Activated CD4-positive, alpha-beta memory T cell treated with anti-CD3 and anti-CD28 coated beads, Interleukin-2, amount 10 ng/mL, durations not matched to agents 7 days and 5 days (primary cell): ENCODE data around the gene PILRB. TPM values are rescaled to one million over a fixed set of nuclear protein-coding genes. Genes with fewer than 3 reads are reported as not detected.

Experiments used
- CTCF ChIA-PET: fragments of 350-600 bp; sonication (Branson Sonifier 250); formaldehyde crosslinking; loops from one replicate; lab custom pipeline; 2021; ENCODE audit warnings: antibody characterized with exemption, inconsistent platforms; lab: Charles Lee
- POLR2A ChIA-PET: fragments of 350-600 bp; sonication (Branson Sonifier 250); formaldehyde crosslinking; loops from one replicate; lab custom pipeline; 2021; ENCODE audit warnings: antibody characterized with exemption; lab: Charles Lee
- DNase-seq: peaks from one replicate; pipeline ENCODE4 v3.0.0-alpha.2; 2020
- H3K27ac Mint-ChIP-seq: one replicate; pipeline ENCODE4 v1.8.0; 2021; ENCODE audit warnings: mild to moderate bottlenecking, mixed read lengths
- H3K27me3 Mint-ChIP-seq: one replicate; pipeline ENCODE4 v1.8.0; 2021; ENCODE audit warnings: mixed read lengths
- H3K36me3 Mint-ChIP-seq: one replicate; pipeline ENCODE4 v1.8.0; 2021; ENCODE audit warnings: low read depth, mixed read lengths
- H3K4me1 Mint-ChIP-seq: one replicate; pipeline ENCODE4 v1.8.0; 2021; ENCODE audit warnings: mixed read lengths
- H3K4me3 Mint-ChIP-seq: one replicate; pipeline ENCODE4 v1.8.0; 2021; ENCODE audit warnings: mild to moderate bottlenecking, mixed read lengths
- H3K9me3 Mint-ChIP-seq: one replicate; pipeline ENCODE4 v1.8.0; 2021; ENCODE audit warnings: mixed read lengths
- total RNA-seq, 2 experiments: library from RNA; stranded (reverse); gene quantifications; one replicate each; pipeline ENCODE4 v1.2.3, GENCODE V29; 2021

The PILRB gene
- total RNA-seq, 2 experiments from 2014 or later = 39.8 to 40.6 TPM

DNA sequence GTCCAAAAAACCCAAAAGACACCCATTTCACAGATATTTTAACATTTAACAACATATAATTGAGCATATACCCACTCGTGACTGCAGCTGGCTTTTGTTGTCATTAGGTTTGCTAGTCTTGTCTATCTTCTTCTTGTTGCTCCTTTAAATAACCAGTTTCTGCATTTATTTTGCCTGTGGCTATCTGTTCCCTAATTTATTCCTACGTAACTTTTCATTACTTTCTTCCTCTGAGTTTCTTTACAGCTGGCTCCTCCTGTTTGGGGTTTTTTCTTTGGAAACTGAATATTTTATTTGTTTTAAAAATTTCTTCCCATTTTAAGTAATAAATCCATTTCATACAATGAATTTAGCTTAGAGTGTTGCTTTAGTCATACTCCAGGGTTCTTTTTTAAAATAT is 29.8 kb downstream of the PILRB start:
- Mint-ChIP-seq H3K27me3 (peaks cover 38% of the 10 kb centered on the region), H3K4me1 (peaks cover 3% of the 10 kb centered on the region), H3K27ac (no peak overlapping the region), H3K9me3 (no peaks in the 10 kb centered on the region), H3K4me3 (no peak overlapping the region), H3K36me3 (no peaks in the 10 kb centered on the region)
- POLR2A ChIA-PET = no interaction called here
- DNase-seq = no peak
- CTCF ChIA-PET = interaction anchor here (0.7 kb wide), 1 partner anchor 16 kb away, joined by 3 read pairs; no protein-coding TSS in a partner anchor

DNA sequence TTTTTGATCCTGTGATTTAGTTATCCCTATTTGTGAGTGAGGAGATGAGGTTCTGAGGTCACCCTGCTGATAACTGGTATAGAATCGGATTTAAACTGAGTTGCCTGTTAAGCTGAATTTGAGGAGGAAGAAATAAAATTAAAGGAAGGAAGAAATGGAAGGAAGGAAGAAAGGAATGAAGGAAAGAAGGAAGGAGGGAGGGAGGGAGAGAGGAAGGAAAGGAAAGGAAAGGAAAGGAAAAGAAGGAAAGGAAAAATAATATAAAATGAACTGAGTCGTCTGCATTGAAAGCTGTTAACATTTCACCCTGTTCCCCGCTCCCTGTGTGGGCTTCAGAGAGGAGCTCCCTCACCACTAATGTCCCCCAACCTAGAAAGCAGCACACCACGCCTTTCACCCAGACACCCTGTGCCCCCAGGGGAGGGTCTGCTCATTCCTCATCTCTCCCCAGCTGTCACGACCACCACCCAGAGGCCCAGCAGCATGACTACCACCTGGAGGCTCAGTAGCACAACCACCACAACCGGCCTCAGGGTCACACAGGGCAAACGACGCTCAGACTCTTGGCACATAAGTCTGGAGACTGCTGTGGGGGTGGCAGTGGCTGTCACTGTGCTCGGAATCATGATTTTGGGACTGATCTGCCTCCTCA is 31.6 kb downstream of the PILRB start:
- ChIA-PET POLR2A (no interaction called here), CTCF (no interaction called here)
- Mint-ChIP-seq H3K4me1 (peaks cover 3% of the 10 kb centered on the region), H3K36me3 (no peaks in the 10 kb centered on the region), H3K27me3 (peaks cover 33% of the 10 kb centered on the region), H3K4me3 (no peak overlapping the region), H3K9me3 (no peaks in the 10 kb centered on the region), H3K27ac (no peak overlapping the region)
- DNase-seq = no peak

DNA sequence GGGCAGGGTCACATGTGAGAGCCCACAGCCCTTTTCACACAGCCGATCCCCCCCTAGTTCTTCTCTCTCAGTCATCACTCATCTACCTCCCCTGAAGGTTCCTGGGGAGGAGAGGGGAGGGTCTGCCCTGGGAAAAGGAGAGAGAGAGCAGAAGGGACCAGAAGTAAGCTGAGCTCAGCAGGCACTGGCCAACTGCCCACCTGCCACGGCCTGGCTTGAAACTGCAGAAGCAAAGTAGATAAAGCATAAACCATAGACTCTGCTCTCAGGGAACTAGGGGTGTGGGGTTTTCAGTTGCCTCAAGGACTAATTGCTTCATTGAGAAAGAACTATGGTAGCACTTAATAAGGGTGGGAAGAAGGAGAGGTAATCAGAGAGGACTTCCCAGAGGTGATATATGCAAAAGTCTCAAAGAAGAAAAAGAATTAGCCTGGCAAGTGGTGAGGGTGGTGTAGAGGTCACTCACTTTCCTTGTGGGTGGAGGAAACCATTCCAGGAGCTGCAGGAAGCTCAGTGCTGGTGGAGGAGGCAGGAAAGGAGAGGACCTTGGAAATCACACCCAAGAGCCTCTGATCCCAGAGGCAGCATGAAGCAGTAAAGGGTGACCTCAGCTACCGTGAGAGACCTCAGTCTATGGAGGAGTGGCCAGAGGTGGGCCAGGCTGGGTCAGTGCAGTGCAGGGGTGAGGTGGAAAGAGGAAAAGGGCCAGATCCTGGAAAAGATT is 32.5 kb downstream of the PILRB start:
- ChIA-PET CTCF (no interaction called here), POLR2A (no interaction called here)
- H3K27ac Mint-ChIP-seq = no peak overlapping the region
- DNase-seq = no peak
- H3K36me3 Mint-ChIP-seq = no peaks in the 10 kb centered on the region
- H3K9me3 Mint-ChIP-seq = no peaks in the 10 kb centered on the region
- H3K4me3 Mint-ChIP-seq = no peak overlapping the region
- H3K27me3 Mint-ChIP-seq = peaks cover 28% of the 10 kb centered on the region
- H3K4me1 Mint-ChIP-seq = peaks cover under 1% of the 10 kb centered on the region

DNA sequence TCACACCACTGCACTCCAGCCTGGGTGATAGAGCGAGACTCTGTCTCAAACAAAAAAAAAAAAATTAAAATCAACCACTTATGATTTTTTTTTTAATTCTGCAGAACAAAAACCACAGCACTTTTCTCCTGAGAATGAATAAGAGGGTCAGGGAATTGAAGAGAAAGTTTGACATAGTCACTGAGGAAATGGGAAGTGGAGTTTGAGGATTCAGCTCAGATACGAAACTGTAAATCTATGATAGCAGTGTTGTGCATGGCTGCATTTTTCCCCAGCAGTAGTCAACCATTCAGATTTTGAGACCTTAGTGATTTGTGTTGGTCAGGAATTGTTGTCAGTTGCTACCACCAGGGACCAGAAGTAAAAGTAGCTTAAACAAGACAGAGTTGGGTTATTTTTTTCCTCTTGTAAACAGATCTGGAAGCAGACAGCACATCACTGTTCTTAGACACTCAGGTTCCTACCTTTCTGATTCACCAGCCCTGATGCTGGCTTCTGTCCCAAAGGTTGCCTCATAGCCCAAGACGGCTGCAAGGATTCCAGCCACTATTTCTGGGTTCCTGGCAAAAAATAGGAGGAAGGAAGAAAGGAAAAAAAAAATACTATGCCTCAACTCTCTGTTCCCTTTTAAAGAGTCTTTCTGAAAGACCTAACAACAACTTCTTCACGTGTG is 35.5 kb downstream of the PILRB start:
- no peaks in the 10 kb centered on the region for H3K9me3 Mint-ChIP-seq
- H3K36me3 Mint-ChIP-seq = no peaks in the 10 kb centered on the region
- H3K27ac Mint-ChIP-seq = no peak overlapping the region
- POLR2A ChIA-PET = interaction anchor here (1.2 kb wide), 1 partner anchor 37 kb away, joined by 4 read pairs; the partner anchor contains the start of gene MEPCE
- DNase-seq = no peak
- peaks cover 31% of the 10 kb centered on the region for H3K27me3 Mint-ChIP-seq
- H3K4me3 Mint-ChIP-seq = no peak overlapping the region
- CTCF ChIA-PET = interaction anchor here (0.5 to 3.3 kb wide), 2 partner anchors 14 kb away, joined by 3 to 20 read pairs; no protein-coding TSS in a partner anchor
- H3K4me1 Mint-ChIP-seq = peaks cover 22% of the 10 kb centered on the region

DNA sequence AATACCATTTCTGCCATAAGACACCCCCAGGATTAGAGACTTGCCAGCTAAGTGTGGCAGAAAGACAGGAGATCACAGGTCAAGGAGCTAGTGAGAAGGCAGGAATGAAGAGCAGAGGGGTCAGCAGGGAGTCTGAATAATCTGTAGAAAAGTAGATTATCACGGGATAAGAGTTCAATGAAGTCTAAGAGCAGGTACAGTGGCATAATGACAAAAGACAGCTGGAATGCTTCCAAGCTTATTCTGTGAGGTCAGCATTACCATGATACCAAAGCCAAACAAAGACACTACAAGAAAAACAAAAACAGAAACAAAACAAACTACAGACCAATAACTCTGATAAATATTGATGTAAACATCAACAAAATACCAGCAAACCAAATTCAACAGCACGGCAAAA is 36.2 kb downstream of the PILRB start:
- Mint-ChIP-seq H3K9me3 (no peaks in the 10 kb centered on the region), H3K27ac (no peak overlapping the region), H3K27me3 (peaks cover 34% of the 10 kb centered on the region), H3K36me3 (no peaks in the 10 kb centered on the region), H3K4me3 (no peak overlapping the region), H3K4me1 (peaks cover 24% of the 10 kb centered on the region)
- CTCF ChIA-PET = interaction anchor here (3.3 kb wide), 1 partner anchor 13 kb away, joined by 20 read pairs; no protein-coding TSS in a partner anchor
- POLR2A ChIA-PET = interaction anchor here (1.2 kb wide), 1 partner anchor 36 kb away, joined by 4 read pairs; the partner anchor contains the start of gene MEPCE
- no peak for DNase-seq

DNA sequence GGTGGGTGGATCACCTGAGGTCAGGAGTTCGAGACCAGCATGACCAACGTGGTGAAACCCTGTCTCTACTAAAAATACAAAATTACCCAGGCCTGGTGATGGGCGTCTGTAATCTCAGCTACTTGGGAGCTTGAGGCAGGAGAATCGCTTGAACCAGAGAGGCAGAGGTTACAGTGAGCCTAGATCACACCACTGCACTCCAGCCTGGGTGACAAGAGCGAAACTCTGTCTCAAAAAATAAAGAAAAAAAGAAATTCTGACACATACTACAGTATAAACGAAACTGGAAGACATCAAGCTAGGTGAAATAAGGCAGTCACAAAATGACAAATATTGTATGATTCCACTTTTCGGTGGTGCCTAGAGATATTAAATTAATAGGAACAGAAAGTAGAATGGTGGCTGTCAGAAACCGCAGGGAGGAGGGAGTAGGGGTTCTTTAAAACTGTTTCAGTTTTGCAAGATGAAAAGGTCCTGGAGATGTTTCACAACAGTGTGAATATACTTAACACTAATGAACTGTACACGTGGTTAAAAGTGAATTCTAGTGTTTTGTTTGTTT is 38.6 kb downstream of the PILRB start:
- ChIA-PET CTCF (interaction anchor here (1.0 to 1.2 kb wide), 2 partner anchors 11 to 125 kb away, joined by 3 to 7 read pairs; no protein-coding TSS in a partner anchor), POLR2A (interaction anchor here (1.0 kb wide), 1 partner anchor 33 kb away, joined by 4 read pairs; the partner anchor contains the start of gene MEPCE)
- peak; percentile 65 for DNase-seq
- H3K4me3 Mint-ChIP-seq = peak overlapping the region; percentile 31
- no peaks in the 10 kb centered on the region for H3K9me3 Mint-ChIP-seq
- no peaks in the 10 kb centered on the region for H3K36me3 Mint-ChIP-seq
- peak overlapping the region; percentile 50 for H3K27ac Mint-ChIP-seq
- peaks cover 24% of the 10 kb centered on the region for H3K4me1 Mint-ChIP-seq
- peaks cover 30% of the 10 kb centered on the region for H3K27me3 Mint-ChIP-seq

DNA sequence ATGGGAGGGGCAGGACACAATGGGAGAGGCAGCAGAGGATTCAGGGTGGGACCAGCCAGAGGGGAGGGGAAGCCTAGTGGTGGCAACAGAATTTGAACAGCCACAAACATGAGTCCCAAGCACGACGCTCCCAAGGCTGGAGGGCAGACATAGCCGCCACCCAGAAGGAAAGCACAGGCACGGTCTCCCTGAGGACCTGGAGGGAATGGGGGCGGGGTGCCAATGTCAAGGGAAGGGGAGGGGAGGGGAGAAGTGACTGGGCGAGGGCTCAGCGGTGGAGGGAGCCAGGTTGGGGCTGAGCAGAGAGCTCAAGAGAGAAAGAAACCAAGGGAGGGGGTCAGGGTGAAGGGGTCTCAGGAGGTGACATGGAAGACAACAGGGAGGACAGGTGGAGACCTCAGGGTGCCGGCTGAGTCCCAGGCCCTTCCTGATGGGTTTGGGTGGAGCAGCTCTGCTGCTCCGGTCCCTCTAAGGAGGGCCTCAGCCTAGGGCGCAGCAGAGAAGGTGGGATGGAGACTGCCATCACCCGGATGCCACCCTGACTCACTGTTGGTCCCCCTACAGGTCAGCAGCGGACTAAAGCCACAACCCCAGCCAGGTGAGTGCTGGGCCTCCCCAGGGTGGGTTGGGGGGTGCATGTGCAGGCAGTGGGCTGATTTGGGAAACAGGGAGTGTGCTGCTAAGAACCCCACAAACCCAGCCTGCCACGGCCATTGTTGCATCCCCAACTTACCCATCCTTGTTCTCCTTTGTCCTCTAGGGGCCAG is 39.6 kb downstream of the PILRB start:
- Mint-ChIP-seq H3K9me3 (no peaks in the 10 kb centered on the region), H3K27me3 (peaks cover 20% of the 10 kb centered on the region), H3K36me3 (no peaks in the 10 kb centered on the region), H3K27ac (no peak overlapping the region), H3K4me1 (peaks cover 24% of the 10 kb centered on the region), H3K4me3 (no peak overlapping the region)
- POLR2A ChIA-PET = interaction anchor here (0.7 kb wide), 1 partner anchor 31 kb away, joined by 3 read pairs; no protein-coding TSS in a partner anchor
- CTCF ChIA-PET = no interaction called here
- no peak for DNase-seq

DNA sequence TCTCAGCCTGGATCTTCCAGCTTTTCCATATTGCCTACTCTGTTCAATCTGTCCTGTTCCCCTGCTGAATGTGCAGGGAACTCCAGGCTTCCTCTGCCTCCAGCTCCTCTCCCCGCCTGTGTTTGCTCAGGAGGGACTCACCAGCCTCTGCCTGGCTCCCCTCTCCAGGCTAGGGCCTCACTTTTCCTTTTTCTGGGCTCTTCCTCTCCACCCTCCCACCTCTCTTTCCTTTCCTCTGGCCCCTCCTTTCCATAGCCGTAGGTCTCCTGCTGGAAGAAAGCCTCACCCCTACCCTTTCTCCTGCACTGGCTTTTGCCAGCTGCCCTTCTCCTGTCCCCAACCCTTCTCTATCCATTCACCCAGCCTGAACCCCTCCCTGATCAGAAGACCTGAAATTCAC is 40.3 kb downstream of the PILRB start:
- H3K36me3 Mint-ChIP-seq = no peaks in the 10 kb centered on the region
- no peaks in the 10 kb centered on the region for H3K9me3 Mint-ChIP-seq
- DNase-seq = no peak
- H3K4me1 Mint-ChIP-seq = peaks cover 24% of the 10 kb centered on the region
- ChIA-PET CTCF (no interaction called here), POLR2A (no interaction called here)
- no peak overlapping the region for H3K4me3 Mint-ChIP-seq
- H3K27ac Mint-ChIP-seq = no peak overlapping the region
- H3K27me3 Mint-ChIP-seq = peaks cover 18% of the 10 kb centered on the region

DNA sequence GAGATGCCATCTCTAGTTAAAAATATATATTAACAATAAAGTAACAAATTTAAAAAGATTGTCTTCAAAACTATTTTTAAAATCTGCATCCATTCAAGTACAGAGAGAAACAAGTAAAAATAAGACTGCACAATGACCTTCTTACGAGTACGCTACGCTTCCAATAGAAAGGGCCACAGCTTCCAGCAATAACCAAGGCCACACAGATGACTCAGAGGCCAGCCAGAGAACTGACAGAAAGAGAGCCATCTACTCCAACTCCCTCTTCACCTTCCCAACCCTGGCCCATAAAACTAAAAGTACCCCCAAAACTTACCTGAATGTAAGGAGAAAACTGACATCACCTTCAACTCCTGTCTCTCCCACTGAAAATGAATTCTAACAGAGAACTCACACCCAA is 42.1 kb downstream of the PILRB start:
- CTCF ChIA-PET = interaction anchor here (0.7 kb wide), 1 partner anchor 50 kb away, joined by 3 read pairs; no protein-coding TSS in a partner anchor
- H3K27me3 Mint-ChIP-seq = peaks cover 19% of the 10 kb centered on the region
- DNase-seq = no peak
- H3K9me3 Mint-ChIP-seq = no peaks in the 10 kb centered on the region
- POLR2A ChIA-PET = no interaction called here
- H3K36me3 Mint-ChIP-seq = no peaks in the 10 kb centered on the region
- peaks cover 24% of the 10 kb centered on the region for H3K4me1 Mint-ChIP-seq
- H3K27ac Mint-ChIP-seq = no peak overlapping the region
- no peak overlapping the region for H3K4me3 Mint-ChIP-seq

DNA sequence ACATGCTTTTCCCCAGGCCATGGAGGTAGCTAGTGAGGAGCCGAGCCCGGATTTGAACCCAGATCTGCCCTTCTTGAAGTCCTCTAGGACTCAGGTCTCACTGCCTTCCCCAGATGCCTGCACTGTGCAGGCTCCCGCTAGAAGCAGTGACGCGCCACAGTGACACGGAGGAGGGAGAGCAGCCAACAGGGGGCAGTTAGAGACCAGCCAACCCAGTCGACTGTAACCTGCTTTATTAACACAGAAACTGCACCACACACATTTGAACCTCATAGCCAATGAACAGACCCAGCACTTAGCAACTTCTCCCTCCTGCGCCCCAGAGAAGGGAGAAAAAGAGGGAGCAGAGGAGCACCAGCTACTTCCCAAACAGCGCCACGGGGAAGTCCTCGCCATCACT is 42.7 kb downstream of the PILRB start:
- peaks cover 17% of the 10 kb centered on the region for H3K27me3 Mint-ChIP-seq
- no peak overlapping the region for H3K27ac Mint-ChIP-seq
- peak; percentile 26 for DNase-seq
- H3K4me1 Mint-ChIP-seq = peaks cover 23% of the 10 kb centered on the region
- POLR2A ChIA-PET = interaction anchor here (1.2 kb wide), 1 partner anchor 31 kb away, joined by 3 read pairs; no protein-coding TSS in a partner anchor
- H3K36me3 Mint-ChIP-seq = no peaks in the 10 kb centered on the region
- no peak overlapping the region for H3K4me3 Mint-ChIP-seq
- no peaks in the 10 kb centered on the region for H3K9me3 Mint-ChIP-seq
- CTCF ChIA-PET = interaction anchor here (0.8 kb wide), 1 partner anchor 82 kb away, joined by 4 read pairs; no protein-coding TSS in a partner anchor

DNA sequence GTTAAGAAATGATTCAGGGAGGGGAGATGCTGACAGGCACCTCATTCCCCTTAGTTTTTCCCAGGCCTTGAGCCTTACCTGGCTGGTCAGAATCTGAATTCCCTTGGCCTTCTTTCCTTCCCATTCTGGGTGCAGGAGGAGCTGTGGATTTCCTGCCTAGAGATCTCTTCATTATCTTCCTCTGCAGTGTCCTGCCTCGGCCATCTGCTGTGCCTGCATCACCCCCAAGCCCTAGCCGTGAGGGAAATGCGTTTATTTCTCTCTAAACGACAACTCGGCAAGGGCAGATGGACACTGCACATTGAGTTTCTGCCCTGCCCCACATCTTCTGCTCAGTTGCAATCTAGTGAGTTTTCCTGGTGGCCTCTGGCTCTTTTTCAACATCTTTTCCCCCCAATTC is 43.9 kb downstream of the PILRB start:
- H3K27ac Mint-ChIP-seq = no peak overlapping the region
- peaks cover 14% of the 10 kb centered on the region for H3K4me1 Mint-ChIP-seq
- DNase-seq = no peak
- H3K36me3 Mint-ChIP-seq = no peaks in the 10 kb centered on the region
- CTCF ChIA-PET = interaction anchor here (1.6 kb wide), 1 partner anchor 48 kb away, joined by 3 read pairs; no protein-coding TSS in a partner anchor
- POLR2A ChIA-PET = interaction anchor here (1.8 kb wide), 1 partner anchor 41 kb away, joined by 4 read pairs; no protein-coding TSS in a partner anchor
- H3K4me3 Mint-ChIP-seq = no peak overlapping the region
- no peaks in the 10 kb centered on the region for H3K9me3 Mint-ChIP-seq
- peaks cover 23% of the 10 kb centered on the region for H3K27me3 Mint-ChIP-seq

DNA sequence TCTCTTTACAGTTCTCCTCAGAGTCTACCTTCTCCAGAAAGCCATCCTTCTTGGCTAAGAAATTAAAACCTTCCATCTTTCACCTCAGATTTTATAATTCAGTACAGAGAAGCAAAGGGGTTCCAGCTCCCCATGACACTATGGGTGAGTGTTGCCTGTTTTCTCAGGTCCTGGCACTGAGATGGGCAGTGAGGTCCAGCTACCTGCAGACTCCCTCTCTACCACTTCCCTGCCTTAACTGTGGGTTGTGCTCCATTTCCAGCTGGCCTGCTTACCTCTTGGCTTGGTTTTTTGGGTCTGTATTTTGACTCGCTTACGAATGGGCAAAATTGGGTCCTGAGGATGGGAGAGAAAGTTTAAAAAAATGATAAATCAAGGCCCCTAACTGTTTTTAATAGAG is 44.3 kb downstream of the PILRB start:
- CTCF ChIA-PET = interaction anchor here (1.6 kb wide), 1 partner anchor 47 kb away, joined by 3 read pairs; no protein-coding TSS in a partner anchor
- DNase-seq = no peak
- Mint-ChIP-seq H3K4me3 (no peak overlapping the region), H3K27me3 (peaks cover 27% of the 10 kb centered on the region), H3K36me3 (no peaks in the 10 kb centered on the region), H3K9me3 (no peaks in the 10 kb centered on the region), H3K27ac (no peak overlapping the region), H3K4me1 (peaks cover 10% of the 10 kb centered on the region)
- POLR2A ChIA-PET = interaction anchor here (0.7 to 1.8 kb wide), 2 partner anchors 41 to 993 kb away, joined by 4 read pairs; no protein-coding TSS in a partner anchor
